Osteoblast (primary cell): Measurements from ENCODE around the gene NHLRC2. TPM values are rescaled to one million over a fixed set of nuclear protein-coding genes. Genes with fewer than 3 reads are reported as not detected.
"Not testable (repeated sequence)": the region's sequence is repeated elsewhere in the genome, so short reads cannot be mapped to it uniquely, and the experiment has no call there.

Experiments
- DNase-seq: peaks from one replicate; pipeline ENCODE4 v3.0.0; 2011; ENCODE audit warnings: low spot score, mixed read lengths; ENCODE audit not compliant: insufficient read length; ENCODE audit errors: missing footprints
- H2AFZ ChIP-seq: 2 replicates; pipeline ENCODE4 v1.6.0; 2011; ENCODE audit warnings: mild to moderate bottlenecking, low read length
- H3K27ac ChIP-seq: 2 replicates; pipeline ENCODE4 v1.5.1; 2011; ENCODE audit warnings: mild to moderate bottlenecking, low read depth, low read length, moderate library complexity
- H3K27me3 ChIP-seq: 2 replicates; pipeline ENCODE4 v1.6.0; 2012; ENCODE audit warnings: mild to moderate bottlenecking, control low read depth, inconsistent platforms, low read length, moderate library complexity; ENCODE audit not compliant: insufficient read depth
- H3K36me3 ChIP-seq: 2 replicates; pipeline ENCODE4 v1.5.1; 2011; ENCODE audit warnings: mild to moderate bottlenecking, low read length, control low read depth, moderate library complexity; ENCODE audit not compliant: insufficient read depth
- H3K4me1 ChIP-seq: 2 replicates; pipeline ENCODE4 v1.5.1; 2011; ENCODE audit warnings: mild to moderate bottlenecking, low read length, control low read depth, moderate library complexity; ENCODE audit not compliant: insufficient read depth
- H3K4me2 ChIP-seq: 2 replicates; pipeline ENCODE4 v1.6.0; 2011; ENCODE audit warnings: mild to moderate bottlenecking, low read length; ENCODE audit not compliant: insufficient read depth
- H3K4me3 ChIP-seq: fragments of 200-600 bp; sonication (generic); 3 replicates; pipeline ENCODE4 v1.5.1; 2012; ENCODE audit warnings: mild to moderate bottlenecking, low read length, inconsistent platforms; ENCODE audit not compliant: insufficient read depth
- H3K79me2 ChIP-seq: 2 replicates; pipeline ENCODE4 v1.6.0; 2012; ENCODE audit warnings: mild to moderate bottlenecking, low read length, control low read depth, inconsistent platforms; ENCODE audit not compliant: insufficient read depth
- H3K9me3 ChIP-seq: 2 replicates; pipeline ENCODE4 v1.5.1; 2011; ENCODE audit warnings: low read depth, low read length, control low read depth
- H4K20me1 ChIP-seq: 2 replicates; pipeline ENCODE4 v1.6.0; 2012; ENCODE audit warnings: mild to moderate bottlenecking, low read length, control low read depth; ENCODE audit not compliant: insufficient read depth
- CTCF ChIP-seq: IDR thresholded peaks from 2 replicates; pipeline ENCODE4 v1.5.1; 2011; ENCODE audit warnings: mild to moderate bottlenecking, low read depth, low read length, moderate library complexity; ENCODE audit errors: extremely low read depth
- total RNA-seq: library from RNA; depleted of rRNA; stranded (reverse); fragments of >200 nt; gene quantifications from 2 replicates; pipeline ENCODE4 v1.2.3, GENCODE V29; 2012

The NHLRC2 gene
- 15.6 and 16.2 TPM in 2 replicates for total RNA-seq

GRCh38 chr10:113854013-113854760 lies at the start of gene NHLRC2, which contains the start of gene DCLRE1A:
Gene NHLRC2, plus strand, starts transcription at chr10:113854661. Its CDS starts 212 bp downstream, at chr10:113854873.
Gene DCLRE1A, minus strand, starts transcription at chr10:113854082. Its CDS starts 900 bp downstream, at chr10:113853182.
- H4K20me1 ChIP-seq = no peaks in the 10 kb centered on the region
- peak; percentile 87 for DNase-seq
- H3K4me3 ChIP-seq = peak within 1 kb of the TSS; percentile 93
- no peaks in the 10 kb centered on the region for H3K36me3 ChIP-seq
- TF ChIP-seq CTCF = no peak
- H3K4me1 ChIP-seq = peaks cover 19% of the 10 kb centered on the region
- no peaks in the 10 kb centered on the region for H3K27me3 ChIP-seq
- no peaks in the 10 kb centered on the region for H3K9me3 ChIP-seq
- H3K79me2 ChIP-seq = peaks cover 38% of the 10 kb centered on the region
- H3K4me2 ChIP-seq = peak within 1 kb of the TSS; percentile 99
- H3K27ac ChIP-seq = peak within 1 kb of the TSS; percentile 95
- H2AFZ ChIP-seq = peak within 1 kb of the TSS; percentile 99

GRCh38 chr10:113806503-113806902 lies 48.0 kb upstream of the NHLRC2 start:
- Histone ChIP-seq H3K4me3 (no peak overlapping the region), H3K27ac (no peak overlapping the region), H4K20me1 (no peaks in the 10 kb centered on the region), H3K4me1 (no peaks in the 10 kb centered on the region), H3K79me2 (no peaks in the 10 kb centered on the region), H3K9me3 (no peaks in the 10 kb centered on the region), H3K4me2 (no peak overlapping the region), H2AFZ (no peak overlapping the region), H3K27me3 (peaks cover 18% of the 10 kb centered on the region), H3K36me3 (no peaks in the 10 kb centered on the region)
- TF ChIP-seq CTCF = no peak
- no peak for DNase-seq

- no peak for TF ChIP-seq CTCF
- Histone ChIP-seq H3K4me3 (no peak overlapping the region), H3K4me1 (no peaks in the 10 kb centered on the region), H3K79me2 (no peaks in the 10 kb centered on the region), H3K9me3 (no peaks in the 10 kb centered on the region), H3K4me2 (no peak overlapping the region), H3K27me3 (peaks cover 10% of the 10 kb centered on the region), H3K27ac (no peak overlapping the region), H4K20me1 (no peaks in the 10 kb centered on the region), H3K36me3 (no peaks in the 10 kb centered on the region), H2AFZ (no peak overlapping the region)
- DNase-seq = no peak
Measured at GRCh38 chr10:113808168-113808567, 46.3 kb upstream of the NHLRC2 start.

- not testable (repeated sequence) for H3K4me1 ChIP-seq, H3K9me3 ChIP-seq, H3K4me3 ChIP-seq, H3K36me3 ChIP-seq, H3K4me2 ChIP-seq, H2AFZ ChIP-seq, H3K27me3 ChIP-seq, DNase-seq, H4K20me1 ChIP-seq, H3K79me2 ChIP-seq, H3K27ac ChIP-seq
Measured at GRCh38 chr10:113814700-113815099, 39.8 kb upstream of the NHLRC2 start.
